ENCODE measurements around the gene RPS6KA1.

DNA sequence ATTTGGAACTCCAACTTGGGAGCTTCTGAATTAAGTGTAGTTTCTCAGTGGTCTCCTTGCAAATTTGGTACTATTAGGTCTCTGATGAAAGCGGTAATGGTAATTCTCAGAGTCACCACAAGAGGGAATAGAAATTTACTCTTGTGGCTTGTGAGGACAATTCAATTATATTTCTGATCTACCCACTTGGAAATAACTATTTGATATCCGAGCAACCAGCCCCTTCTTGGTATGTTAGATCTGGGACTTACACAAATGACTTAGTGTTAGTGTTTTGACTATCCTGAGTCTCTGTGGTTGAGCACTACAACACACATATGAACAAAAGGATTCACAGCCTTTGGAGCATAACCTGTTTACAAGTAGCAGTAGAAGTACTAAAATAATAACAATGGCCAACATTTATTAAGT lies 68.1 kb downstream of the RPS6KA1 start:
- TF ChIP-seq, protein P1, sequence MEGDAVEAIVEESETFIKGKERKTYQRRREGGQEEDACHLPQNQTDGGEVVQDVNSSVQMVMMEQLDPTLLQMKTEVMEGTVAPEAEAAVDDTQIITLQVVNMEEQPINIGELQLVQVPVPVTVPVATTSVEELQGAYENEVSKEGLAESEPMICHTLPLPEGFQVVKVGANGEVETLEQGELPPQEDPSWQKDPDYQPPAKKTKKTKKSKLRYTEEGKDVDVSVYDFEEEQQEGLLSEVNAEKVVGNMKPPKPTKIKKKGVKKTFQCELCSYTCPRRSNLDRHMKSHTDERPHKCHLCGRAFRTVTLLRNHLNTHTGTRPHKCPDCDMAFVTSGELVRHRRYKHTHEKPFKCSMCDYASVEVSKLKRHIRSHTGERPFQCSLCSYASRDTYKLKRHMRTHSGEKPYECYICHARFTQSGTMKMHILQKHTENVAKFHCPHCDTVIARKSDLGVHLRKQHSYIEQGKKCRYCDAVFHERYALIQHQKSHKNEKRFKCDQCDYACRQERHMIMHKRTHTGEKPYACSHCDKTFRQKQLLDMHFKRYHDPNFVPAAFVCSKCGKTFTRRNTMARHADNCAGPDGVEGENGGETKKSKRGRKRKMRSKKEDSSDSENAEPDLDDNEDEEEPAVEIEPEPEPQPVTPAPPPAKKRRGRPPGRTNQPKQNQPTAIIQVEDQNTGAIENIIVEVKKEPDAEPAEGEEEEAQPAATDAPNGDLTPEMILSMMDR (IDR thresholded peaks at IDR 0.05; ENCODE audit: insufficient read depth, low read length), result peak; percentile 32
- no peak for TF ChIP-seq GABPA (IDR thresholded peaks at IDR 0.05; ENCODE audit: low read depth)
- no peak for TF ChIP-seq POLR2AphosphoS5 (IDR thresholded peaks at IDR 0.05; ENCODE audit: low read depth)

All from HL-60 (cell line).